GM18870 (cell line): ENCODE data around the gene ZNF311.
"Not testable (repeated sequence)": the region's sequence is repeated elsewhere in the genome, so short reads cannot be mapped to it uniquely, and the experiment has no call there.

Experiments used
- ATAC-seq: cut with Tn5 transposase; IDR thresholded peaks from one replicate; pipeline ENCODE4 v1.9.1; 2021; ENCODE audit warnings: moderate library complexity; ENCODE audit not compliant: unreplicated experiment

ZNF311 gene

DNA sequence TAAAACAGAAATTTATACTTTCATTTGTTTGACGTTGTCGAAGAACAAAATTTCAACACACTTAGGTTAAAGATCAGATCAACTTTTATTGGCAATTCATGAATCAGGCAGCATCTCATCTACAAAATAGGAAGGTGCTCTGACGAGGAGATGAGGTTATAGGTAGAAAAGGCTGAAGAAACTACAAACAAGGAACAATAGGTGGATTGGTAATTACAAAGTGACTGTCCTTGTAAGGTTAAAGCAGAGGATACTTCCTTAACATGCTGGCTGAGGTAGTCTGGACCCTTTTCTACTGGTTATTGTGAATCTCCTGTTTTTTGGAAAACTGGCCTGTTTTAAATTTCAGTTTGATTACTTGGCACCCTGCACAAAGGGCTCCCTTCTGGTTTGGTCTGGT is 48.8 kb downstream of the ZNF311 start:
- no peak for ATAC-seq

DNA sequence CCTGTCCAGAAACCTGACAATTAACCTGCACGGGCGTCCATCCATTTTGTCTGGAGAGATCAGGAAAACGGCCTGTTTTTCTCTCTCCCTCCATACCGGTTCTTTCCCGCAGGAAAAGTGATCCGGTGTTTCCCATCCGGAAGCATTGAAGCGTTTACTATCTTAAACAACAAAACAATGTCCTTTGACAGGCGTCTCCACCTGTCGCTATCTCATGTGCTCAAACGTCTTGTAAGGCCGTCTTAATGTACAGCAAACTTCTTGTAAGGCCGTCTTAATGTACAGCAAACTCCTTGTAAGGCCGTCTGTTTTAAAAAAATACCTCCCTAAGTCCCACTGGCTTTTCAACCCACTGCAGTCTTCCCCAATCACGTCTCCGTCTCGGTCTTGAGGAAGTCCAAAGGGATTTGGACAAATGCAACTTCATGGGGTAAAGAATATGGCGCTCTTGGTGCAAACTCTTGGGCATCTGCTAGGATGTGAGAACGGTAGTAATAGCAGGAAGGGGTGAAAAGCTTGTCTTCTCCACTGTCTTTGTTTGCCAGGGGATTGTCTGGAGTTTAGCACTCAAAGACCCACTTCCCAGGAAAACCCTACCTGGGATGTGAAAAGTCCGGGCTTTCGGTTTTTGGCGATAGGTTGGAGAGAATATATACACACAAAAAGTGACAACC is 51.4 kb downstream of the ZNF311 start:
- no peak for ATAC-seq

DNA sequence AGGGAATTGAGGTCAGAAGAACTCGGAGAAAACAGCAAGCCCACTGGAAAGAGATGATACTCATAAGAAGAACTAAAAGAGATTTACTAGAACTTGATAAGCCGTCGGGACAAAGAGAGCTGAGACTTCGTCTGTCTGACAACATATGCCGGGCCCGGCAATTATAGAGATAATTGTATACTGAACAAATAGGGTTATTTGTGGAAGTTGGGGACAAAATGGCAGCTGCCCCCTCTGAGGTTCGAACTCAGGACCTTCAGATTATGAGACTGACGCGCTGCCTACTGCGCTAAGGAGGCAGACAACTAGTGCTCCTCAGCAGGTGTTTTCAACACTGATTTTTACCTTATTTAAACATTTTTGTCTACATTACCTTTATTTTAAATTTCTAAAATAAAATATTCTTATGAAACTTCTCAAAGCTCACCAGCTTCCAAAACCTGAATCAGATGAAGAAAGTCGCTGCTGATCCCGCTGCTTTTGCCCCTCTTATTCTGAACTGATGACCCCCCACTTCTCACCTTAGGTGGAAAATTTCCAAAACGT is 52.0 kb downstream of the ZNF311 start:
- ATAC-seq, result no peak

DNA sequence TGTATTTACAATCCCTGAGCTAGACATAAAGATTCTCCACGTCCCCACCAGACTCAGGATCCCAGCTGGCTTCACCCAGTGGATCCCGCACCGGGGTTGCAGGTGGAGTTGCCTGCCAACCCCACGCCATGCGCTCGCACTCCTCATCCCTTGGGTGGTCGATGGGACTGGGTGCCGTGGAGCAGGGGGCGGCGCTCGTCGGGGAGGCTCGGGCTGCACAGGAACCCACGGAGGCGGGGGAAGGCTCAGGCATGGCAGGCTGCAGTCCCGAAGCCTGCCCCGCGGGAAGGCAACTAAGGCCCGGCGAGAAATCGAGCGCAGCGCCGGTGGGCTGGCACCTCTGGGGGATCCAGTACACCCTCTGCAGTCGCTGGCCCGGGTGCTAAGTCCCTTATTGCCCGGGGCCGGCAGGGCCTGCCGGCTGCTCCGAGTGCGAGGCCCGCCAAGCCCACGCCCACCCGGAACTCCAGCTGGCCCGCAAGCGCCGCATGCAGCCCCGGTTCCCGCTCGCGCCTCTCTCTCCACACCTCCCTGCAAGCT is 55.4 kb downstream of the ZNF311 start:
- ATAC-seq, result not testable (repeated sequence)

DNA sequence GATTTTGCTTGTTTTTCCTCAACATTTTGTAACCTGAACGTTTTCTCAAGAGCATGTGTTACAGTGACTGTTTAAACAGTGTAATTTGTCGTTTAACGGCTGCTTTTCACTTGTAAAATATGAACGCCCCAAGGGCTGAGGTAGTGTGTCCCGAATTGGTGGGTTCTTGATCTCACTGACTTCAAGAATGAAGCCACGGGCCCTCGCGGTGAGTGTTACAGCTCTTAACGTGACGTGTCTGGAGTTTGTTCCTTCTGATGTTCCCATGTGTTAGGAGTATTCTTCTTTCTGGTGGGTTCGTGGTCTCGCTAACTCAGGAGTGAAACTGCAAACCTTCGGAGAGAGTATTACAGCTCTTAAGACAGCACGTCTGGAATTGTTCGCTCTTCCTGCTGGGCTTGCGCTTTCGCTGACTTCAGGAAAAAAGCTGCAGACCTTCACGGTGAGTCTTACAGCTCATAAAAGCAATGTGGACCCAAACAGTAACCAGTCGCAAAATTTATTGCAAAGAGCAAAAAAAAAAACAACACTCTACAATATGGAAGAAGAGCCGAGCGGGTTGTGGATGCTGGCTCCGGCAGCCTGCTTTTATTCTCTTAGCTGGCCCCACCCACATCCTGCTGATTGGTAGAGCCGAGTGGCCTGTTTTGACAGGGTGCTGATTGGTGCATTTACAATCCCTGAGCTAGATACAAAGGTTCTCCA is 56.2 kb downstream of the ZNF311 start:
- no peak for ATAC-seq

DNA sequence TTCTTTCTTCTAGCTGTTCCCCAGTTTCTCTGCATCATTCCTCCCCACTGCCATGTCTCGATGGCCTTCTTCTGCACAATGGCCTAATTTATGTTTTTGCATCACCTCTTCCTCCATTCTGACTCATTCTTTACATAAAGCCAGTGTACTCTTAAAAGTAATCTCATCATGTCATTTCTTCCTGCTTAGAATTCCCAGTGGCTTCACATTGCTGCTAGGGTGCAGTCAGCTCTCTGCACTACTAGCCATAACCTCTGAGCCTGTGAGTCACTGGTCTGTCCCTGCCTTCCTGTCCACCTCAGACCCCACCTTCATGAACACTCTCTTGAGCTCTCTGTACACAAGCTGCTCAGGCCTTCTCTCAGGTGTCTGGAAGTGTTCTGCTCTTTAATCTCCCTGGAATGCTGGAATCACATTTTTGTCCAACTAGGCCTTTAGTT is 57.3 kb downstream of the ZNF311 start:
- ATAC-seq, result no peak

DNA sequence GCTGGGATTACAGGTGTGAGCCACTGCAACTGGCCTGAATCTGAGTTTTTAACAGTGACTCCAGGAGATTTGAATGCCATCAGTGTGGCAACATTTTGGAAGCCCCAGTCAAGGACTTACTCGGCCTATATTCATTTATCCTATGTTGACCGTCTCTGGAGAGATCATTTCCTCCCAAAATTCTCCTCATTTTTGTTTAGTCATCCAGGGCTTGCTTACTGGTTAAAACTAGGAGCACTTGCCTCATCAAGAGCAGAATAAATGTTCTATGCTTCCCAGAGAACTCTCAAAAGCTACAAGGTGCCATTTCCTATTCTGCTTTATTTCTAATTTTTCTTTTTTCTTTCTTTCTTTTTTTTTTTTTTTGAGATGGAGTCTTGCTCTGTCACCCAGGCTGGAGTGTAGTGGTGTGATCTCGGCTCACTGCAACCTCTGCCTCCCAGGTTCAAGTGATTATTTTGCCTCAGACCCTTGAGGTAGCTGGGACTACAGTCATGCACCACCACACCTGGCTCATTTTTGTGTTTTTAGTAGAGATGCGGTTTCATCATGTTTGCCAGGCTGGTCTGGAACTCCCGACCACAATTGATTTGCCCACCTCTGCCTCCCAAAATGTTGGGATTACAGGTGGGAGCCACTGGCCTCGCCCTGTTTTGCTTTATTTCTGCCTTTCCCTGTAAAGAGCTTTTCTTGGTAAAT is 57.9 kb downstream of the ZNF311 start:
- ATAC-seq, result no peak

DNA sequence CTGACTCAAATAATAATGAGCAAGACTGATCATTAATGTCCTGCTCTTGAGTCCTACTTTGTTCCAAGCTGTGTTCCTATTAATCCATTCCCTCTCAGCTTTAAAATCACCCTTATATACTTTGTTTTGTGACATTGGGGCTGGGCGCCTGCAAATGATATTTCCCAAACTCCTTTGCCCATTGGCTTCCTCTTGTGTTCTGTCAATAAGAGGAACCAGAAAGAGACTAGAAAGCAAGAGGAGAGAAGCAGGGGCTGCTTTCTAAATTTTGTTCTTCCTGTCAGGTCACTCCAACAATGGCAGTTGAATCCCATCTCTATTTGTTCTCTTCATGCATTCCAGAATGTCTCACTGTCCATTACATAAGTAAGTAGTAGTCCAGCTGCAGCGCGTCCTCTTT is 59.8 kb downstream of the ZNF311 start:
- no peak for ATAC-seq
